ENCODE data around the gene ARHGEF4. TPM values are rescaled to one million over a fixed set of nuclear protein-coding genes. Genes with fewer than 3 reads are reported as not detected.

ARHGEF4 gene
- total RNA-seq, 1 donor from 2014 or later: 9.3 TPM

- no peak for DNase-seq (ENCODE audit: low read depth)
Observed at GRCh38 chr2:131027566-131028528, 191.1 kb downstream of the ARHGEF4 start.

GRCh38 chr2:131029812-131030211, 193.1 kb downstream of the ARHGEF4 start:
- Histone ChIP-seq H3K27me3 (ENCODE audit: control insufficient read depth, insufficient read depth, low read length) (peaks cover 27% of the 10 kb centered on the region), H3K4me3 (ENCODE audit: low read depth, low read length) (no peak overlapping the region), H3K36me3 (ENCODE audit: control insufficient read depth, insufficient read depth, low read length) (no peaks in the 10 kb centered on the region)
- no peak for TF ChIP-seq CTCF (IDR thresholded peaks at IDR 0.05; ENCODE audit: insufficient read depth, low read length, poor library complexity, severe bottlenecking)
- DNase-seq (ENCODE audit: low read depth): no peak

More at GRCh38 chr2:131027566-131028528, 191.1 kb downstream of the ARHGEF4 start:
- Histone ChIP-seq H3K27me3 (ENCODE audit: control insufficient read depth, insufficient read depth, low read length) (peaks cover 10% of the 10 kb centered on the region), H3K36me3 (ENCODE audit: control insufficient read depth, insufficient read depth, low read length) (no peaks in the 10 kb centered on the region), H3K4me3 (ENCODE audit: low read depth, low read length) (no peak overlapping the region)
- no peak for TF ChIP-seq CTCF (IDR thresholded peaks at IDR 0.05; ENCODE audit: insufficient read depth, low read length, poor library complexity, severe bottlenecking)

GRCh38 chr2:131030478-131030971, 193.8 kb downstream of the ARHGEF4 start:
- H3K27me3 ChIP-seq (ENCODE audit: control insufficient read depth, insufficient read depth, low read length): peaks cover 33% of the 10 kb centered on the region
- no peak for DNase-seq (ENCODE audit: low read depth)
- no peak overlapping the region for H3K4me3 ChIP-seq (ENCODE audit: low read depth, low read length)
- no peaks in the 10 kb centered on the region for H3K36me3 ChIP-seq (ENCODE audit: control insufficient read depth, insufficient read depth, low read length)
- no peak for TF ChIP-seq CTCF (IDR thresholded peaks at IDR 0.05; ENCODE audit: insufficient read depth, low read length, poor library complexity, severe bottlenecking)

GRCh38 chr2:131031431-131031841, 194.7 kb downstream of the ARHGEF4 start:
- H3K27me3 ChIP-seq (ENCODE audit: control insufficient read depth, insufficient read depth, low read length): peaks cover 42% of the 10 kb centered on the region
- H3K4me3 ChIP-seq (ENCODE audit: low read depth, low read length): no peak overlapping the region
- no peaks in the 10 kb centered on the region for H3K36me3 ChIP-seq (ENCODE audit: control insufficient read depth, insufficient read depth, low read length)
- DNase-seq (ENCODE audit: low read depth): no peak
- no peak for TF ChIP-seq CTCF (IDR thresholded peaks at IDR 0.05; ENCODE audit: insufficient read depth, low read length, poor library complexity, severe bottlenecking)

GRCh38 chr2:131031875-131032274, 195.2 kb downstream of the ARHGEF4 start:
- H3K27me3 ChIP-seq (ENCODE audit: control insufficient read depth, insufficient read depth, low read length): peaks cover 46% of the 10 kb centered on the region
- H3K36me3 ChIP-seq (ENCODE audit: control insufficient read depth, insufficient read depth, low read length): no peaks in the 10 kb centered on the region
- no peak for DNase-seq (ENCODE audit: low read depth)
- TF ChIP-seq CTCF (IDR thresholded peaks at IDR 0.05; ENCODE audit: insufficient read depth, low read length, poor library complexity, severe bottlenecking): no peak
- no peak overlapping the region for H3K4me3 ChIP-seq (ENCODE audit: low read depth, low read length)
